GM19035 (cell line): Measurements from ENCODE around the gene TMEM255B.

Experiments used
- ATAC-seq: cut with Tn5 transposase; IDR thresholded peaks from one replicate; pipeline ENCODE4 v1.9.1; 2021; ENCODE audit not compliant: unreplicated experiment

TMEM255B gene

DNA sequence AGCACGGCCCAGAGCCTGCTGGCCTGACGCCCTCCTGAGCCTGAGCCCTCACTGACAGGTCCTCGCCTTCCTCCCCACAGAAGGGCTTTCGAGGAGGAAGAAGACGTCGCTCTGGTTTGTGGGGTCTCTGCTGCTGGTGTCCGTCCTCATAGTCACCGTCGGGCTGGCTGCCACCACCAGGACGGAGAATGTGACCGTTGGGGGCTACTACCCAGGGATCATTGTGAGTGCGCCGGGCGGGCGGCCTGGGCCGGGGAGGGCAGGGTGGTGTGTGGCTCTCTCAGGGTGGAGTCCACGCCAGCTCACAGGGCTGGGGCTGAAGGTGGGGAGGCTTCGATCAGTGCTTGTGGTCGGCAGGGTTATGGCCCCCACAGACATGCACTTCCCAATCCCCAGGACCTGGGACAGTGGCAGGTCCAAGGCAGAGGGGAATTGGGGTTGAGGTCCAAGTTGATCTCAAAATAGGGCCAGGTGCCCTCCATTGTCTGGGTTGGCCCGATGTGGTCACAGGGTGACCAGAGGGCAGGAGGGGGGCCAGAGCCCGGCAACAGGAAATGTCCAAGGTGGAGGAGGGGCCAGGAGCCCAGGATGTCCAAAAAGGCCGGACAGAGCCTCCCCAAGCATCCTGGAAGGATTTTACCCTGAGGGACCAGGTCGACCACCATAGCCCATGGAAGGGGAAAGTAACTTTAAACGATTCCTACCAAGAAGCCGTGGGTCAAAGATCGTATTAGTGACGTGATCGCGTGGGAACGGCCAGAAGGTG, 7.2 kb downstream of the TMEM255B start:
- ATAC-seq: no peak

GRCh38 chr13:113767366-113767765, 8.3 kb downstream of the TMEM255B start:
- no peak for ATAC-seq

DNA sequence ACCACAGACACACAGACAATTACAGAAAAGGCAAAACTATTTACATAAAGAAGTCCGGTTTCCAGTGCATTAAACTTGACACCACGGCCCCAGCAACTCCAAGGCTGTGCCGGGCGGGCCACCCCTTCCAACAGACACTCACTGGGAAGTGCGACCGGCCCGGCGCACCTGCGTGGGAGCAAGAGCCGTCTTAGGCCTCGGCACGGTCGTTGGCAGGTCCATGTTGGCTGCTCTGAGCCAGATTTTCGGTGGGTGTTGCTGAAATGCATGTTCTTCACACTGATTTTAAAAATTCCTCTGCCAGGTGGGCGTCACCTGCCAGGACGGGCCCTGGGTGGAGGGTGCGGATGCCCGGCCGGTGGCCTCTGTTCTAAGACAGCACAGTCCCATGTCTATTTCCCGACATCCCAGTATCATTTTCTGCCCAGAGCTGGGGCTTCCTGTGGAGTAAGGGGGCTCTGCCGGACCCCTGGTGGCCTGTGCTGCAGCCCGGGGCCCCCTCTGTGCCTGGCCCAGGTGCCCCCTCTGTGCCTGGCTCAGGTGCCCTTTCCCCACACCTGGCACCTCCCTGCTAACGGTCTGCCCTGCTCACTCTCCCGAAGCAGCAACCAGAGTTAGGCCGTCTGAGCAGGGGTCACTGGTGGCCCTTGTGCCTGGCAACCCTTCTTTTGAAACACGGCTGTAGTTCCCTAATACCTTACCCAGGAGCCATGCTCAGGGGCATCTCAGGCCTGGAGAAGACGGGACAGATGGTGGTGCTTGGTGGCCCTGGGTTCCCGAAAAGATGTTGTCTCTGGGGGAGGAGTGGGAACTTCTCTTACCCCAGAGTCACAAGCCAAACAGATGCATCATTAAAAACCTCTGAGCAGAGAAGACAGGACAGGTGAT, 9.2 kb downstream of the TMEM255B start:
- no peak for ATAC-seq

- no peak for ATAC-seq
These were observed 10.1 kb downstream of the TMEM255B start for GRCh38 chr13:113769106-113769505.

DNA sequence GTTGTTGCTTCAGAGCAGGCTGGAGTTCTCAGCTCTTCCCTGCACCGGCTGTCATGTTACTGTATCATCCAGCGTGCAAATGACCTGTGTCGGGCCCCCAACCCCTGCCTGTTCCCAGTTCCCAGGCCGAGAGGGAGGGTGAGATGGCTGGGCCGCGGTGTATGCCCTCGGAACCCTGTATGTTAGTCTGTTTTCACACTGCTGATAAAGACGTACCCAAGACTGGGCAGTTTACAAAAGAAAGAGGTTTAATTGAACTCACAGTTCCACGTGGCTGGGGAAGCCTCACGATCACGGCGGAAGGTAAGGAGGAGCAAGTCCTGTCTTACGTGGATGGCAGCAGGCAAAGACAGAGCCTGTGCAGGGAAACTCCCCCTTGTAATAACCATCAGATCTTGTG, 10.9 kb downstream of the TMEM255B start:
- no peak for ATAC-seq

DNA sequence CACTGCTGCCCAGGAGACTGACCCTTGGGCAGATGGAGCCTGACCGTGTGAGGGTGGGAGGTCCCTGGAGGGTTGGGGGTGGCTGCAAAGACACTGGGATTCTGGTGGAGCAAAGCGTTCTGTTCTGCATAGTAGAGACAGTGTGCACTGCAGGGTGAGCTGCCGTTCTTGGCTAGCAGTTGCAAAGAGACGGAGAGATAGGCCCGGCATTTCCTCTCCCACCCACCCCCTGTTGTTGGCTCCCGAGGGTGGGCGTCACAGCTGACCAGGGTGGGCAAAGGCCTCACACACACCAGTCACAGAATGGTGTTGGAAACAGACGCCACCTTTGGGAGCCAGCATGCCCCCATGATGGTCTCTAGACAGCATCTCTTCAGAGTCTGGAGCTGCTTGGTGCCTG, 11.4 kb downstream of the TMEM255B start:
- ATAC-seq: no peak

DNA sequence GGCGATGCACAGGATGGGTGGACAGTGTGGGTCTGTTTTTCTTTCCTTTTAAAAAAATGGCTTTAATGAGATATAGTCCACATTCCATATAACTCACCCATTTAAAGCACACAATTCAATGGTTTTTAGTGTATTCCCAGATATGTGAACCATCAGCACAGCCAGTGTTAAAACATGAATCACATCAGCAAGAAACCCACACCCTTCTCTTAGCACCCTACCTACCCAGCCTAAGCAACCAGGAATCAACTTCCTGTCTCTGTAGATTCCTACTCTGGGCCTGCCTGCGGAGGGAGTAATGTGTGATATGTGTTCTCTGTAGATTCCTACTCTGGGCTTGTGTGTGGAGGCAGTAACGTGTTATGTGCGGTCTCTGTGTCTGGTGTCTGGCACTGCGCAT, 11.9 kb downstream of the TMEM255B start:
- ATAC-seq: no peak

GRCh38 chr13:113771709-113772331, 12.8 kb downstream of the TMEM255B start:
- no peak for ATAC-seq

DNA sequence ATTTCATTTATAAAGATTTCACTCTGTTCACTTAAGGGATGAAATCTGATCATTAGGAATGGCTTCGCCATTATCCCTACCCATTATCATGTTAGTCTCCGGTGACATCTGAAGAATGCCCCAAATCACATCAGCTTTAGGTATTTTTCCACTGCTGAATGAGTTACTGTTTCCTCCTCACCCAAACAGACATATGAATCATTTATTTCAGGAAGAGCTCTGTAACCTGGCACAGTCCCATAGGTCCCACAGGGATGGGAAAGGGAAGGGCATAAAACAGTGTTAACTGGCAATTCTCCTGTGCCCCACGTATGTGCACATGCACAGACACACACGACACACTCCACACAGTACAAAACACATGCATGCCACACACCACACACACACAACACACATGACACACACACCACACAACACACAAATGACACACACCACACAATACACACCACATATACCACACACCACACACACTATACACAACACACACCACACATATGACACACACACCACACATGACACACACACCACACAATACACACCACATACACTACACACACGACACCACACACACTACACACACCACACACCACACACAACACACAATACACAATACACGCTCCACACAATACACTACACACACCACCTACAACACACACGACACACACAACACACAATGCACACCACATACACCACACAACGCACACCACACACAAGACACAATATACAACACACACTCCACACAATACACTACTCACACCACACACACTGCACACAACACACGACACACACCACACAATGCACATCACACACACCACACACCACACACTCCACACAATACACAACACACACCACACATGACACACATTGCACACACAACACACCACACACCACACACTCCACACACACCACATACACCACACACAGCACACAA, 15.4 kb downstream of the TMEM255B start:
- ATAC-seq: no peak

GRCh38 chr13:113775451-113776145, 16.6 kb downstream of the TMEM255B start:
- no peak for ATAC-seq

- no peak for ATAC-seq
These were observed 17.5 kb downstream of the TMEM255B start for GRCh38 chr13:113776231-113777125.

DNA sequence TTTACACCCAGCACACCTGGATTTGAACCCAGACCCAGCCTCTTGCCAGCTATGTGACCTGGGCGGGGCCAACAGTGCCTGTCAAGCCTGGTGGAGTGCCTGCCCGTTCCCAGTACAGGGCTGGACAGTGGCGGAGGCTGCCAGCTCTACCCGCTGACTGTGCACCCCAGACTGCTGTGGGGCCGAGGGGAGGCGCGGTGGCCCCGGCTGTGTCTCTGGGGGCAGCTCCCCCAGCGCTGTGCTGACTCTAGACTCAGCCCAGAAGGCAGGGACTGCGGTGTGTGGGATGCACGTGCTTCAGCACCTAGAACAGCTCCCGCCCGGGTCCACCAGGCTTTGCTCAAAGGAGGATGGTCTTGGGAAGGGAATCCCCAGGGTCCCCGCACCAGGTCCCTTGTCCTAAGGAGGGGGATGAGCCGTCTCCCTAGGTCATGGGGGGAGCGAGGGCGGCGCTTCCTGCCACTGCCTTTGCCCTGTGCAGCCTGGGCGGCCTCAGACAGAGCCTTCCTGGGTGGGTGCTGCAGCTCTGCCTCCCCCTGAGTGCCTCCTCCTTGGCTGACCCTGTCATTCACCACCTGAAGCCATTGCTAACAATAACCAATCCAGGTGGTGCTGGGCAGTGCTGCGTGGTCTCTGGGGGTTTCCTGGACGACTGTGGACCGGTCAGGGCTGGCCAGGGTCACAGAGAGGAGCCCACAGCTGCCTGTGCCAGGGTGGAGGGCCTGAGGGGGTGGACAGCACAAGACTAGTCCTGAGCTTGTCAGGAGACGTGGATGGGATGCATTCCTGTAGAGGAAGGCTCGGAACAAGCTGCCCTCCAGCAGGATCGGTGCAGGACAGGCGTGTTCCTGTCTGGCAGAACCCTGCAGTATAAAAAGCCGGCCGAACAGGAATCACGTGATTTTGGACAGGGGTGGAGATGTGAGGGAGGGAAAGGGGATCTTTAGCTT, 18.6 kb downstream of the TMEM255B start:
- ATAC-seq: no peak

DNA sequence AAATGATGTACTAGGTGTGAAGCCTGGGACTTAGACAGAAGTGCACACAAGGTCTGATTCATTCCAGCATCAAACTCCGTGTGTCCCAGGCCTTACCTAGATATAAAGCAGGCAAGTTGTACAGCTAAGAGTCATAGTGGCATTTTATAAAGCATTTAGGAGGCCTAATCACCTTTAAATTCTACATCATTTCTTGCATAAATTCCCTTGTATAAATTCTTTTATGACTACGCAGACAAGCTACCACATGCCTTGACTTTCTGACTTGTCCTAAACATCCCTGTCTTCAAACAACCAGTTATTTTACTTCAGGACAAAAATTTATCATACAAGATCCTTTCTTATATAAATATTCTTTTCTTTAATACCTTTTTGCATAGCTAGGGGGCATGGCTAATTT, 22.5 kb downstream of the TMEM255B start:
- no peak for ATAC-seq

GRCh38 chr13:113782472-113782871, 23.4 kb downstream of the TMEM255B start:
- no peak for ATAC-seq

DNA sequence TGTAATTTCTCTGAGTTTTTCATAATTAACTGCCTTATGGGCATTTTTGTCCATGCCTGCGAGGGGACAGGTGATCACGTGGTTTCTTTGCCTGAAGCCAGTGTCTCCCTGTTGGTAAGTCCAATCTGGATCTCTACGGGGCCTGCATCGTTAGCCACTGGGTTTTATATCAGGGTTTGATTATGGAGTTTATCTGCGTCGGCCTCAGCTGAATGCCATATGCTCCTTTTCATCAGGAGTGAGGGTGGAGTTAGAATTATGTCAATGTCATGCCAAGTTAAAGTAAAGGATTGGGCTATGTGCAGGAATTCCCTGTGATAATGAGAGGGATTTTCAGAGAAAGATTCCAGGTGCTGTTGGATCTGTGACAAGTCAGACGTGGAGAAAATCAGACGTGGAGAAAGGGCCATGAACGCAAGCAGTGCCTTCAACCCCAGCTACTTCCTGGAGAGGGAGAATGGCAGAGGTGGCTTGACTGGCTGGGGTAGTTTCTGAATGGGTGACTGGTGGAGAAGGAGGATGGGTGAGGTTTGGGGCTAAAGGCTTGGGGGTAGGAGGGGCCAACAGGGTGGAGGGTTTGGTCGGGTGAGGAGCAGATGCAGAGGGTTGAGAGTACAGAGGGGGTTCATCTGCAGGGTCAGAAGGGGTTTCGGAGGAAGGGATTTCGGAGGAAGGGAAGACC, 24.3 kb downstream of the TMEM255B start:
- ATAC-seq: no peak

DNA sequence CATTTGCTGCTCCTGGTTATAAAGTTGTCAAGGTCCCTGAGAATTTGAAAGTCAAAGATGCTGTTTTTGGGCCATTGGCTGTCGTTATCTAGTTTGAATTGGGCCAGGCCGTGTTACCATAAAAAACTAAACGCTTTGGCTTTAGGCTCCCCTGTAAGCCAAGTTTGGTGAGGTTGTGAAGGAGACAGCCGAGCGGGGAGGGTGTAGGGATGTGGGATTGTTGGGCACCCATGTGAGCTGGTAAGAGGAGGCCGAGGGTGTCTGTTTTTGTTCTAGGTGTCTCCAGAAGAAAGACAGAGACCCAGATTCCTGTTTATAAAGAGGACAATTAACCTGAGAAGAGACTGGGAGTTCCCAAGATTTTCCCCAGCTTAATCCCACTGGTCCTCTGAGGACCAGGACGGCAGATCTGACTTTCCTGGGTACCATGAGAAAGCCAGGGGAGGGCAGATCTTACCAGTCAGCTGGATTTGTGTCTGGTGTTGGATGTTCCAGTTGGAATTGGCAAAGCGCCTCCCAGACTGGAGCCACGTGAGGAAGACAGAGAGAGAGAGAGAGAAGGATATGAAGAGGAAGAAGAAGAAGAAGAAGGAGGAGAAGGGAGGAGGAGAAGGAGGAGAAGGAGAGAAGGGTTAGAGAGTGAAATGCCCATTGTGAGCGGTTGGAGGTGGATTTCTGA, 25.1 kb downstream of the TMEM255B start:
- ATAC-seq: no peak

DNA sequence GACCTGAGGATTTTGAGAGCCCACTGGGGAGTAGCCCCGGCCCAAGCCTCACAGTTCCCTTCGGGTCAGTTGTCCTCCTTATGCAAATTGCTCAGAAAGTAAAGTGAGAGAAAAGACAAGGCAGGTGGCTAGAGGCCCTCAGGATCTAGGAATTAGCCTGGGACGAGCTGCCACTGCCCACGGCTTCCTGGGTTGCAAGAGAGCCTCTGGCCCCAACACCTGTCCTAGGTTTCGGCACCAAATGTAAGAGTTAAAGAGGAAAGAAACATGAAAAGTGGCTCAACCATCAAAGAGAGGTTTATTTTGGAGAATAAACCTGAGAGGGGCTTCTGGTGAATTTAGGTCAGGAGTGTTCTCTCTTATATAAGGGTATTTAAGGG, 25.6 kb downstream of the TMEM255B start:
- no peak for ATAC-seq
